ENCODE data around the gene ANLN. TPM values are rescaled to one million over a fixed set of nuclear protein-coding genes. Genes with fewer than 3 reads are reported as not detected.
"Not testable (repeated sequence)": the region's sequence is repeated elsewhere in the genome, so short reads cannot be mapped to it uniquely, and the experiment has no call there.

ANLN gene
- total RNA-seq, 2 donors from 2014 or later: 21.2 to 56.0 TPM

DNA sequence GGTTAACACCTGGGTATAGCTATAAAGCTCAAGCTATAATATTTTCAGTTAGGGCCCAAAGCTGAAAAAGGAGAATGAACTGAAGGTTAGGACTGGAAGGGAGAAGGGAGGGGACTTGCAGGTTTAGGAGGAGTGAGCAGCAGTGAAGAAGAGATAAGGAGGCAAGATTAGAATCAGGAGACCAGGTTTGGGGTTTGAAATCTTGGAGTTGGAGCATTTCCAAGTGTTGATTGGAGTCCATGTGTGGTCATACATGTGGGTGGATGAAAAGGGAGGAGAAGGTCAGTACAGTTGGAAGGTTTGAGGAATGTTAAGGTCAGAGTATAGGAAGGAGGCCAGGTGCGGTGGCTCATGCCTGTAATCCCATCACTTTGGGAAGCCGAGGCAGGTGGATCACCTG, 8.6 kb upstream of the ANLN start:
- H3K9ac ChIP-seq (ENCODE audit: low read depth in 2 of 2, low read length in 2 of 2): no peak overlapping the region
- H3K4me3 ChIP-seq: no peak overlapping the region
- H3K4me1 ChIP-seq: no peaks in the 10 kb centered on the region
- H3K9me3 ChIP-seq: no peaks in the 10 kb centered on the region
- H3K36me3 ChIP-seq: no peaks in the 10 kb centered on the region
- no peaks in the 10 kb centered on the region for H3K27me3 ChIP-seq
- no peak for DNase-seq
- intact Hi-C loops (cut with DNase I): no loop called here
- no peak overlapping the region for H3K27ac ChIP-seq
- TF ChIP-seq, protein P1, sequence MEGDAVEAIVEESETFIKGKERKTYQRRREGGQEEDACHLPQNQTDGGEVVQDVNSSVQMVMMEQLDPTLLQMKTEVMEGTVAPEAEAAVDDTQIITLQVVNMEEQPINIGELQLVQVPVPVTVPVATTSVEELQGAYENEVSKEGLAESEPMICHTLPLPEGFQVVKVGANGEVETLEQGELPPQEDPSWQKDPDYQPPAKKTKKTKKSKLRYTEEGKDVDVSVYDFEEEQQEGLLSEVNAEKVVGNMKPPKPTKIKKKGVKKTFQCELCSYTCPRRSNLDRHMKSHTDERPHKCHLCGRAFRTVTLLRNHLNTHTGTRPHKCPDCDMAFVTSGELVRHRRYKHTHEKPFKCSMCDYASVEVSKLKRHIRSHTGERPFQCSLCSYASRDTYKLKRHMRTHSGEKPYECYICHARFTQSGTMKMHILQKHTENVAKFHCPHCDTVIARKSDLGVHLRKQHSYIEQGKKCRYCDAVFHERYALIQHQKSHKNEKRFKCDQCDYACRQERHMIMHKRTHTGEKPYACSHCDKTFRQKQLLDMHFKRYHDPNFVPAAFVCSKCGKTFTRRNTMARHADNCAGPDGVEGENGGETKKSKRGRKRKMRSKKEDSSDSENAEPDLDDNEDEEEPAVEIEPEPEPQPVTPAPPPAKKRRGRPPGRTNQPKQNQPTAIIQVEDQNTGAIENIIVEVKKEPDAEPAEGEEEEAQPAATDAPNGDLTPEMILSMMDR (IDR thresholded peaks at IDR 0.05): no peak

DNA sequence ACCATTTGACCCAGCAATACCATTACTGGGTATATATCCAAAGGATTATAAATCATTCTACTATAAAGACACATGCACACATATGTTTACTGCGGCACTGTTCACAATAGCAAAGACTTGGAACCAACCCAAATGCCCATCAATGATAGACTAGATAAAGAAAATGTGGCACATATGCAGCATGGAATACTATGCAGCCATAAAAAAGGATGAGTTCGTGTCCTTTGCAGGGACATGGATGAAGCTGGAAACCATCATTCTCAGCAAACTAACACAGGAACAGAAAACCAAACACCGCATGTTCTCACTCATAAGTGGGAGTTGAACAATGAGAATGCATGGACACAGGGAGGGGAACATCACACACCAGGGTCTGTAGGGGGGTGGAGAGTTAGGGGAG, 6.4 kb upstream of the ANLN start:
- H3K27me3 ChIP-seq; DNase-seq; H3K27ac ChIP-seq; H3K4me1 ChIP-seq; H3K4me3 ChIP-seq; H3K9ac ChIP-seq (ENCODE audit: low read depth in 2 of 2, low read length in 2 of 2); H3K9me3 ChIP-seq; H3K36me3 ChIP-seq; intact Hi-C loops (cut with DNase I): not testable (repeated sequence)

DNA sequence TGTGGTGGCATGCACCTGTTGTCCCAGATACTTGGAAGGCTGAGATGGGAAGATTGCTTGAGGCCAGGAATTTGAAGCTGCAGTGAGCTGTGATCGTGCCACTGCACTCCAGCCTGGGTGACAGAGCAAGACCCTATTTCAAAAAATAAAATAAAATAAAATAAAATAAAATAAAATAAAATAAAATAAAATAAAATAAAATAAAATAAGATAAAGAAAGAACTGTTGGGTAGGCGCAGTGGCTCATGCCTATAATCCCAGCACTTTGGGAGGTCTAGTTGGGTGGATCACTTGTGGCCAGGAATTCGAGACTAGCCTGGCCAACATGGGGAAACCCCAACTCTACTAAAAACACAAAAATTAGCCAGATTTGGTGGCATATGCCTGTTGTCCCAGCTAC, 4.0 kb upstream of the ANLN start:
- H3K4me3 ChIP-seq; intact Hi-C loops (cut with DNase I); H3K4me1 ChIP-seq; H3K9ac ChIP-seq (ENCODE audit: low read depth in 2 of 2, low read length in 2 of 2); H3K27ac ChIP-seq; H3K9me3 ChIP-seq; H3K27me3 ChIP-seq; DNase-seq; H3K36me3 ChIP-seq: not testable (repeated sequence)

DNA sequence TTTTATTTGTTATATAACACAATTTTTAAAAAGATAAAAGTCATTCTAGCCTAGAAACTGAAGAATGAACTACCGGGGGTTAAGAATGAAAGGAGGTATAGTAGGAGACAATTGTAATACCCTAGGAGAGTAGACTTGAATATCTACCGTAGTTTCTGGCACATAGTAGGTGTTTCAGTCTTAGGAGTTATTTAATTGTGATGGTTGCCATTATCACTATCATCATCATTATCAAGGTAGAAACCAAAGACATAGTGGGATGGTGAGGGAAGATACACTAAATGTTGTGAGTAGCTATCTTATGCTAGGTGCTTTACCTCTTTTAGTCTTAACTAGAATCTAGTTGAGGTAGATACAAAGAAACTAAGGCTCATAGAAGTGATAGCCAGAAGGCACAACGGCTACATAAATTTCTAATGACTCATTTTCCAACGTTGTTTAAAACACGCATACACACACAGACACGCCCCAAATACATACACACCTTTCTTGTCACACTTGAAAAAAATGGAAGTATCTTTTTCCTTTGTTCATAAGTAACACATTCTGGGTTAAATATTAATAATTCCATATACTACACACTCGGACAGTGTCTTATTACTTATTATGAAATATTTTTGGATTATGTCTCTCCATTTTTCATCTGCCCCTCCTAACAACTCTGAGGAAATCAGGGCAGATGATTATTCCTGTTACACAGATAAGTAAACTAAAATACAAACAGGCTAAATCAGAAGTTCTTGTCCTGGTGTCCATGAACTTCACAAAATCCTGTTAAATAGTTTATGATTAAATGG, 2.0 kb upstream of the ANLN start:
- Histone ChIP-seq H3K4me3 (no peak overlapping the region), H3K9ac (ENCODE audit: low read depth in 2 of 2, low read length in 2 of 2) (no peak overlapping the region), H3K36me3 (no peaks in the 10 kb centered on the region), H3K27ac (peak overlapping the region; percentile 13), H3K4me1 (no peaks in the 10 kb centered on the region), H3K27me3 (no peaks in the 10 kb centered on the region), H3K9me3 (no peaks in the 10 kb centered on the region)
- TF ChIP-seq, protein P1 (IDR thresholded peaks at IDR 0.05): no peak
- intact Hi-C loops (cut with DNase I): no loop called here
- DNase-seq: no peak

DNA sequence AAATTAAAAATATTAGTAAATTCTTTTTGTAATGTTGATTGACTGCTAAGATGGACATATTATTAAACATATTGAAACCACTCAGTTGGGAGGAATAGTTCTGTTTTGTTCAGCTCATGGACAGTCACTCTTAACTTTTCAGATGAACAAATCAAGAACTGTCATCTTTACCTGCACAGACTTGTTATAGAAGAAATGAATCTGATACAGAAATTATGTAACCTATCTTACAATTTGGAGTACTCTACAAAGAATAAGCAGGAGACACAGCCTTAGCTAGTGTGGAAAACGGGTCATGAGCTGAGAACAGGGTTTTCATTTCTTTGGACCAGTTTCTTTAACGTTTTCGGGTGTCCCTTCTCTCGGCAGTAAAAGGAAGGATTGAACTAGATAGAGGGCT, 1.2 kb upstream of the ANLN start:
- no peak overlapping the region for H3K9ac ChIP-seq (ENCODE audit: low read depth in 2 of 2, low read length in 2 of 2)
- intact Hi-C loops (cut with DNase I): no loop called here
- no peaks in the 10 kb centered on the region for H3K27me3 ChIP-seq
- no peak for DNase-seq
- TF ChIP-seq, protein P1 (IDR thresholded peaks at IDR 0.05): no peak
- H3K4me1 ChIP-seq: no peaks in the 10 kb centered on the region
- no peaks in the 10 kb centered on the region for H3K36me3 ChIP-seq
- H3K9me3 ChIP-seq: no peaks in the 10 kb centered on the region
- no peak overlapping the region for H3K4me3 ChIP-seq
- H3K27ac ChIP-seq: peak overlapping the region; percentile 58

DNA sequence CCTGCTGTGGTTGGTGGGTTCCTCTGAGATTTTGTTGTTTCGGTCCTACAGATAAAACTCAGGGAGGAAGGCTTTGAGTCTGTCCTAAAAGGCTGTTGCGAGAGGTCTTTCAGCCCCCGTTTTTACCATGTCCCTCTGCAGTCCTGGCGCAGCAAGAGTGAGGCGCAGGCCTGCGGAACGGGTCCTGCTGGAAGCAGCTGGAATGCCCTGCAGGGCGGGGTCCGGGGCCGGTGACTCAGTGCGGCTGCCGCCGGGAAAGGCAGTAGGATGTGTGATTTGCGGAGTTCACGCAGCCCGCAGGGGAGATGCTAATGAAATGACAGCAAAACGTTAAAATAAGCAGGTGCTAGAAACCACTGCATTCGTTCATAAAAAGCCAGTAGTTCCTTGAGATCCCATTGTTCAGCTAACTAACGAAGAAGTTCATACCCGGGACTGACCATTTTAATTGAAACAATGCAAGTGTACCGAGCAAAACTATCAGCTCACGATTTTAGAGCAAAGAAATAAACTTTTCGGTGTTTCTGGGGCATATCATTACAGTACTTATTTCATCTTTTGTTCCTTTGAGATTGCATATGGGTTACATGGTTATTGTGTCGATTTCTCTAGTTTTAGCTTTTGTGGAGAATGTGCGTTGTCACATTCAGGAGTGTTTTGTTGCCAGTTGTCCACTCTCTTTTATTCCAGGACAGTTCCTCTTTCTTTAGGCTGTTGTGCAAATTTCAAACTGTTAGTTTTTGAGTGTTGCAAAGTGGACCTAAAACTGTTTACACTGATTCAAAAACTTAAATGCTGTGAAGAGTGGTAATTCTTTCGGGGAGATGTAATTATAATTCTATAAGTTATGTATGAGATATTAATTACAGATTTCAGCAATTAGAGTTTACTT, 783 bp downstream of the ANLN start:
- peak overlapping the region; percentile 58 for H3K27ac ChIP-seq
- H3K36me3 ChIP-seq: no peaks in the 10 kb centered on the region
- no peaks in the 10 kb centered on the region for H3K27me3 ChIP-seq
- DNase-seq: peak; percentile 90
- H3K4me1 ChIP-seq: no peaks in the 10 kb centered on the region
- peak overlapping the region; percentile 73 to 74 for H3K9ac ChIP-seq (ENCODE audit: low read depth in 2 of 2, low read length in 2 of 2)
- H3K9me3 ChIP-seq: no peaks in the 10 kb centered on the region
- H3K4me3 ChIP-seq: peak overlapping the region; percentile 57
- TF ChIP-seq, protein P1 (IDR thresholded peaks at IDR 0.05): no peak
- intact Hi-C loops (cut with DNase I): no loop called here
